Natural killer cell (primary cell): Measurements from ENCODE around the gene AP3D1. TPM values are rescaled to one million over a fixed set of nuclear protein-coding genes. Genes with fewer than 3 reads are reported as not detected.

Experiments used
- ATAC-seq, 3 donors: fragments of 150-1000 bp in 2 of 3; fragments of 200-7000 bp in 1 of 3; cut with Tn5 transposase; 1 replicate in 1 of 3; 2 replicates in 2 of 3; pipeline ENCODE4 v1.10.0; 2021; ENCODE audit warnings: mild to moderate bottlenecking in 2 of 3, moderate library complexity in 2 of 3
- DNase-seq, 2 donors: peaks; one replicate each; pipeline versions ENCODE4 v3.0.0 to v3.0.0-alpha.2; 2013 to 2021; ENCODE audit warnings: mixed read lengths in 1 of 2
- H3K27ac ChIP-seq: one replicate; pipeline ENCODE4 v1.5.1; 2013; ENCODE audit warnings: mild to moderate bottlenecking, low read length
- H3K27me3 ChIP-seq: one replicate; pipeline ENCODE4 v1.6.1; 2013; ENCODE audit warnings: low read length; ENCODE audit not compliant: control insufficient read depth, insufficient read depth
- H3K36me3 ChIP-seq: one replicate; pipeline ENCODE4 v1.6.1; 2013; ENCODE audit warnings: low read length; ENCODE audit not compliant: control insufficient read depth, insufficient read depth
- H3K4me1 ChIP-seq: one replicate; pipeline ENCODE4 v1.6.1; 2013; ENCODE audit warnings: low read length; ENCODE audit not compliant: control insufficient read depth, insufficient read depth
- H3K4me3 ChIP-seq: one replicate; pipeline ENCODE4 v1.5.1; 2013; ENCODE audit warnings: low read length
- H3K9me3 ChIP-seq: one replicate; pipeline ENCODE4 v1.6.1; 2013; ENCODE audit warnings: low read length; ENCODE audit not compliant: control insufficient read depth, insufficient read depth
- H3K27ac Mint-ChIP-seq, 2 donors: one replicate each; pipeline ENCODE4 v1.8.0; 2022; ENCODE audit warnings: mild to moderate bottlenecking in 2 of 2, mixed read lengths in 2 of 2, moderate library complexity in 1 of 2
- H3K27me3 Mint-ChIP-seq, 2 donors: one replicate each; pipeline ENCODE4 v1.8.0; 2022; ENCODE audit warnings: low read depth in 2 of 2, mixed read lengths in 2 of 2
- H3K36me3 Mint-ChIP-seq: one replicate; pipeline ENCODE4 v1.8.0; 2022; ENCODE audit warnings: mixed read lengths
- H3K4me1 Mint-ChIP-seq, 2 donors: one replicate each; pipeline ENCODE4 v1.8.0; 2022; ENCODE audit warnings: mixed read lengths in 2 of 2
- H3K4me3 Mint-ChIP-seq: one replicate; pipeline ENCODE4 v1.8.0; 2022; ENCODE audit warnings: mild to moderate bottlenecking, moderate library complexity, mixed read lengths
- H3K9me3 Mint-ChIP-seq, 2 donors: one replicate each; pipeline ENCODE4 v1.8.0; 2022; ENCODE audit warnings: mixed read lengths in 2 of 2
- WGBS: methylation state at CpG from one replicate; pipeline ENCODE4 v1.1.7; 2013; ENCODE audit warnings: missing lambda C conversion rate; ENCODE audit not compliant: insufficient coverage; 5-methylcytosine and 5-hydroxymethylcytosine counted together
- intact Hi-C: fragments of 100-400 bp; cut with micrococcal nuclease; formaldehyde crosslinking; loops from one replicate; pipeline ENCODE4 v1.14.2; 2022
- total RNA-seq, 4 donors: library from RNA; stranded (reverse); fragments of 120-200 nt in 1 of 4; gene quantifications; one replicate each; pipeline versions ENCODE4 v1.2.3 to v1.2.4, GENCODE V29; 2013 to 2022
- TF ChIP-seq, protein P1 (sequence below): fragments of 200-600 bp; IDR thresholded peaks from one replicate; pipeline ENCODE4 v1.8.0; 2022; ENCODE audit warnings: antibody characterized with exemption

The AP3D1 gene
- total RNA-seq, 3 donors from 2014 or later (not counting 1 experiment from before 2014, with no cell fraction given) = 74.6 to 93.1 (median 87.5) TPM

DNA sequence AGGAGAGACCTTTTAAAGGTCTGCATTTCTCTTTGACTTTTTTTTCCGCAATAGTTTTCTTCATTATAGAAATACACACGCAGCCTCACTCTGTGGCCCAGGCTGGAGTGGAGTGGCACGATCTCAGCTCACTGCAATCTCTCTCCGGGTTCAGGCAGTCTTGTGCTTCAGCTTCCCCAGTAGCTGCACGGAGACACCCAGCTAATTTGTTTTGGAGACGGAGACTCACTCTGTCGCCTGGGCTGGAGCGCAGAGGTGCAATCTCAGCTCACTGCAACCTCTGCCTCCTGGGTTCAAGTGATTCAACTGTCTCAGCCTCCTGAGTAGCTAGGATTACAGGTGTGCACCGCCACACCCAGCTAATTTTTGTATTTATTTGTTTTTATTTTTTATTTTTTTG lies 88.6 kb downstream of the AP3D1 start:
- 95% methylated on average over 9 of the region's 9 CpGs for WGBS
- no peaks in the 10 kb centered on the region for H3K27me3 ChIP-seq
- no peaks in the 10 kb centered on the region for H3K9me3 ChIP-seq
- no peaks in the 10 kb centered on the region for H3K36me3 Mint-ChIP-seq
- peak overlapping the region; percentile 36 to 98 for H3K27ac Mint-ChIP-seq
- H3K9me3 Mint-ChIP-seq = no peaks in the 10 kb centered on the region
- peak overlapping the region; percentile 82 for H3K4me3 Mint-ChIP-seq
- no peak overlapping the region for H3K4me3 ChIP-seq
- H3K27ac ChIP-seq = no peak overlapping the region
- no peak for ATAC-seq
- no peaks in the 10 kb centered on the region for H3K36me3 ChIP-seq
- peaks cover 35% of the 10 kb centered on the region for H3K4me1 ChIP-seq
- intact Hi-C loops = loop anchor here (5.0 kb wide), 1 partner anchor 35 kb away; the partner anchor contains the start of genes IZUMO4 and MOB3A
- peaks cover 8 to 22% of the 10 kb centered on the region in 2 donors for H3K4me1 Mint-ChIP-seq
- no peaks in the 10 kb centered on the region for H3K27me3 Mint-ChIP-seq
- TF ChIP-seq, protein P1, sequence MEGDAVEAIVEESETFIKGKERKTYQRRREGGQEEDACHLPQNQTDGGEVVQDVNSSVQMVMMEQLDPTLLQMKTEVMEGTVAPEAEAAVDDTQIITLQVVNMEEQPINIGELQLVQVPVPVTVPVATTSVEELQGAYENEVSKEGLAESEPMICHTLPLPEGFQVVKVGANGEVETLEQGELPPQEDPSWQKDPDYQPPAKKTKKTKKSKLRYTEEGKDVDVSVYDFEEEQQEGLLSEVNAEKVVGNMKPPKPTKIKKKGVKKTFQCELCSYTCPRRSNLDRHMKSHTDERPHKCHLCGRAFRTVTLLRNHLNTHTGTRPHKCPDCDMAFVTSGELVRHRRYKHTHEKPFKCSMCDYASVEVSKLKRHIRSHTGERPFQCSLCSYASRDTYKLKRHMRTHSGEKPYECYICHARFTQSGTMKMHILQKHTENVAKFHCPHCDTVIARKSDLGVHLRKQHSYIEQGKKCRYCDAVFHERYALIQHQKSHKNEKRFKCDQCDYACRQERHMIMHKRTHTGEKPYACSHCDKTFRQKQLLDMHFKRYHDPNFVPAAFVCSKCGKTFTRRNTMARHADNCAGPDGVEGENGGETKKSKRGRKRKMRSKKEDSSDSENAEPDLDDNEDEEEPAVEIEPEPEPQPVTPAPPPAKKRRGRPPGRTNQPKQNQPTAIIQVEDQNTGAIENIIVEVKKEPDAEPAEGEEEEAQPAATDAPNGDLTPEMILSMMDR = no peak
- DNase-seq = no peak

DNA sequence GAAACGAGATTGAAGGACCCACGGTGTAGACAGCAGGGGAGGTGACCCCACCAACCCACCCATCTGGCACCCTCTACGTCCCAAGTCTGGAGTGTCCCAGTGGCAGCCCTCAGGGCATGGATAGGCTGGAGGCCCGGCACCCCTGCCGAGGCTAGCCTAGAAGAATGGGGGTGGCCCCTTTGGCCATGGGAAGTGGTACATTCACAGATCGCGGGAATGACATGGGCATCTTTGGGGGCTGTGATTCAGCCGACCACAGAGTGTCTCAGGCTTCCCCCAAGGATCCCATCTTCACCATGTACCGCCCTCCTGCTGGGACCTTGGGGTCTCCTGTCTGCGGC lies 89.0 kb downstream of the AP3D1 start:
- ATAC-seq = no peak
- H3K27ac Mint-ChIP-seq = peak overlapping the region; percentile 36 to 98
- 55% methylated on average over 10 of the region's 10 CpGs for WGBS
- H3K9me3 Mint-ChIP-seq = no peaks in the 10 kb centered on the region
- Histone ChIP-seq H3K4me1 (peaks cover 39% of the 10 kb centered on the region), H3K36me3 (no peaks in the 10 kb centered on the region), H3K4me3 (no peak overlapping the region), H3K27ac (peak overlapping the region; percentile 87), H3K27me3 (no peaks in the 10 kb centered on the region), H3K9me3 (no peaks in the 10 kb centered on the region)
- TF ChIP-seq, protein P1 = no peak
- H3K4me1 Mint-ChIP-seq = peaks cover 8 to 24% of the 10 kb centered on the region in 2 donors
- H3K36me3 Mint-ChIP-seq = no peaks in the 10 kb centered on the region
- no peak for DNase-seq
- no peaks in the 10 kb centered on the region for H3K27me3 Mint-ChIP-seq
- H3K4me3 Mint-ChIP-seq = peak overlapping the region; percentile 82
- intact Hi-C loops = loop anchor here (5.0 kb wide), 1 partner anchor 35 kb away; the partner anchor contains the start of genes IZUMO4 and MOB3A

DNA sequence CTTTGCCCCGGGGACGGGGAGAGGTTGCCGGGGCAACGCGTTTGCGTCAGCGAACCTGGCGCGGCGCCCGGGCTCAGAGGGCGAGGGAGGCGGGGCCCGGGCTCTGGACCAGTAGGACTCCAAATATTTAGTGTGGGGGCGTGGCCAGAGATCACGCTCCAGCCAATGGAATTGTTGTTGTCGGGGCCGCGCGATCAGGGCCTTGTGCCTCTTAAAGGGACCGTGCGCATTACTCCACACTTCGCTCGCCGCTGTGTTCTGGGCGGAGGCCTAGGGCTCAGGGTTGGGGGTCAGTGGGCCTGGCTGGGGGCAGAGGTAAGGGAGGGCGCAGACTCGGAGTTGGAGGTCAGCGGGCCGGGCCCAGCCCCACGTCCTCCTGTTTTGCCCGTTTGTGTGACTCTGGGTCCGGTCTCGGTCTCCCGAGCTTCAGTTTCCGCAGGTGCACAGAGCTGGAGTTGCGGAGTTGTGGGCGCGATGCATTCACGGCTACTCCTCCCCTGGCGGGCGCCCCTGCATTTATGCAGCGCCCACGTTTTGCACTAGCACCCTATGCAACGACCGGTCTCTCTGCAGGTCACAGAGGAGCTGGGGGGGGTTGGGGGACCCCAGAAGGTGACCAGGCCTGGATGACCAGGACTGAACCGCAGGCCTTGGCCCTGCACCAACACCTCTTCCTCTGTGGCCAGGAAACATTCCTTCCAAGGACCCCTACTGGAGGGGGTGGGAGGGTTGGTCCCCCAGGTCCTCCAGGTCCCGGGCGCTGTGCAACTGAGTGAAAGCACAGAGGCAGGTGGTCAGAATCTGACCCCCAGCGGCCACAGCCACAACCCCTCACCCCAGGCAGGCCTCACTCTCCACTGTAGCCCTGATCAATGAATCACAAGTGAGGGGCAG lies 89.6 kb downstream of the AP3D1 start:
- Histone ChIP-seq H3K9me3 (no peaks in the 10 kb centered on the region), H3K27ac (peak overlapping the region; percentile 97), H3K27me3 (no peaks in the 10 kb centered on the region), H3K4me3 (peak overlapping the region; percentile 59), H3K4me1 (peaks cover 45% of the 10 kb centered on the region), H3K36me3 (no peaks in the 10 kb centered on the region)
- TF ChIP-seq, protein P1 = no peak
- Mint-ChIP-seq H3K27ac (peak overlapping the region; percentile 98), H3K4me1 (peaks cover 8 to 30% of the 10 kb centered on the region in 2 donors), H3K9me3 (no peaks in the 10 kb centered on the region), H3K4me3 (peak overlapping the region; percentile 82), H3K36me3 (no peaks in the 10 kb centered on the region), H3K27me3 (no peaks in the 10 kb centered on the region)
- WGBS = 1% methylated on average over 49 of the region's 50 CpGs
- peak; percentile 99 to 100 for DNase-seq
- intact Hi-C loops = loop anchor here (1.0 to 5.0 kb wide), 2 partner anchors 19 to 36 kb away; partner anchors contain the start of genes IZUMO4 and MOB3A
- peak; percentile 89 to 97 (median 89) for ATAC-seq
